Measurements from ENCODE around the gene DRAP1.
A peak's percentile ranks its signal among the peaks of the same experiment; 100 is the strongest.

DRAP1 gene

DNA sequence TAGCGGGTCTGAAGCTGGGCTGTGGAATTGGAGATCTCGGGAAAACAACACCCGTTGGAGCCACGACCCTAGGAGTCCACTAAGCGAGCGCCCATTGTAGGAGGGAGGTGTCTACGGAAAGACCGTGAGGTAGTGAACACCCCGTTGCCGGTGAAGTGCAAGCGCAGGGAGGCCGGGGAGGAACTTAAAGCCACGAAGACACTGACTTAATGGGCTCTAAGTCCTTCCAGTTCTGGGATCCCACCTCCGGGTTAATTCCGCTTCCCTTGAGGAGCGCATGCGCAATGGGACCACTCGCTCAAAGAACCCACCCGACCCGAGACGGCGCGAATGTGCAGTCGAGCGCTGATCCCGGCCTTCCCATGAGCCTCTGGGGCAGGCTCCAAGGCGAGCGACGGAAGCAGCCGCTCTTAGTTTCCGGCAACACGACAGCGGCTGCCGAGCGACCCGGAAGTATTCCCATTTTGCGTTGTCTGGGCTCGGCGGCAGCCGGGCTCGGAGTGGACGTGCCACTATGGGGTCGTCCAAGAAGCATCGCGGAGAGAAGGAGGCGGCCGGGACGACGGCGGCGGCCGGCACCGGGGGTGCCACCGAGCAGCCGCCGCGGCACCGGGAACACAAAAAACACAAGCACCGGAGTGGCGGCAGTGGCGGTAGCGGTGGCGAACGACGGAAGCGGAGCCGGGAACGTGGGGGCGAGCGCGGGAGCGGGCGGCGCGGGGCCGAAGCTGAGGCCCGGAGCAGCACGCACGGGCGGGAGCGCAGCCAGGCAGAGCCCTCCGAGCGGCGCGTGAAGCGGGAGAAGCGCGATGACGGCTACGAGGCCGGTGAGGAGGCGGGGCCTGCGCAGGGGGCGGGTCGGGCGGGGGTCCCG is 42.3 kb downstream of the DRAP1 start, which contains the start of gene SART1:
SART1 (plus strand) TSS at position 468 of the 874 bp plus-strand sequence; CDS start at position 515, 47 bp downstream.
- peak; percentile 97 for DNase-seq (ENCODE audit: low read depth)

DNA sequence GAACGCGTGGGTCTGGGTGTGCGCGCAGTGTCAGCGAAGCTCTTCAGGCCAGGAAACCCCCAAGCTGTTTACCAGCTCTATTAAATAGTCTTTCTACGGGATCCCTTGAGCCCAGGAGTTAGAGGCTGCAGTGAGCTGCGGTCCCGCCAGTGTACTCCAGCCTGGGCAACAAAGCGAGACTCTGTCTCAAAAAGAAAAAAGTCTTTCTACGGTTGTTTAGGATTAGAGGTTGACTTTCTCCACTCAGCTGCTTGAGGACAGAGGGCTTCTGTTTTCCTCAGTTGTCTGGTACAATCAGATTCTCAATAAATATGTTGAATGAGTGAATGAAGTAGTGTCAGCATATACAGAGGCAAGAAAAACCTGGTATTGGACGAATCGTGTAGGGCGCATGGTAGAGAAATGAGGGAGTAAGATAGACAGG is 42.9 kb downstream of the DRAP1 start:
- no peak for DNase-seq (ENCODE audit: low read depth)

DNA sequence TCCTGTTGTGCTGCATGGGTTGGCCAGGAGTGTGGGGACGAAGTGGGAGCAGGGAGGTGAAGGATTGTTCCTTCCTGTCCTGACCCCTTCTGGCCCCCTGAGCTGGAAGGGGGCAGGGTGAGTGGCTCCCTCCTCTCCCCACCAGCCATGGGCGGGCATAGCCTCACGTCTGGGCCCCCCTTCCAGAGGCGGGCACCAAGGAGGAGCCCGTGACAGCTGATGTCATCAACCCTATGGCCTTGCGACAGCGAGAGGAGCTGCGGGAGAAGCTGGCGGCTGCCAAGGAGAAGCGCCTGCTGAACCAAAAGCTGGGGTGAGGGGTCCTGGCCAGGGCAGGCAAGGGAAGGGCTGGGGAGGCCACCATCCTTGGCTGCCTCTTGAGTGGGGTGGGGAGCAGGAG is 45.7 kb downstream of the DRAP1 start:
- no peak for DNase-seq (ENCODE audit: low read depth)

DNA sequence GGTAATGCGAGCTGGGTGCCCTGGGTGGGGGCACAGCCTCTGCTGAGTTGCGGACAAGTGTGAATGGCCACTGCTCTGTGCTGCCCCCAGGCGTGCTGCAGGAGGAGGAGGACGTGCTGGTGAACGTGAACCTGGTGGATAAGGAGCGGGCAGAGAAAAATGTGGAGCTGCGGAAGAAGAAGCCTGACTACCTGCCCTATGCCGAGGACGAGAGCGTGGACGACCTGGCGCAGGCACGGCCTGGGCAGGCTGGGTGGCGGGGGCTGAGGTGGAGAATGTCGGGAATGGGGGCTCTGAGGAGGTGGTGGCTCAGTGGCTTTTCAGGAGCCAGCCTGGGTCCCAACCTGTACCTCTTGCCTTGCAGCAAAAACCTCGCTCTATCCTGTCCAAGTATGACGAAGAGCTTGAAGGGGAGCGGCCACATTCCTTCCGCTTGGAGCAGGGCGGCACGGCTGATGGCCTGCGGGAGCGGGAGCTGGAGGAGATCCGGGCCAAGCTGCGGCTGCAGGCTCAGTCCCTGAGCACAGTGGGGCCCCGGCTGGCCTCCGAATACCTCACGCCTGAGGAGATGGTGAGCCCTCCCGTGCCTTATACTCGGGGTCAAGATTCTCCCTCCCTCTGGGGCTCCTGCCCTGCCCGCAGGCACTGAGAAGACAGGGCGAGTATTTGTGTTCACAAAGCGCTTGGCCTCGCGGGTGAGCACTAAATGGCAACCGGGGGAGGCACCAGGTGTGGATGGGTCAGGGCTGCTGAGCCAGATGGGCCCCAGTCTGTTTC is 46.9 kb downstream of the DRAP1 start:
- no peak for DNase-seq (ENCODE audit: low read depth)

DNA sequence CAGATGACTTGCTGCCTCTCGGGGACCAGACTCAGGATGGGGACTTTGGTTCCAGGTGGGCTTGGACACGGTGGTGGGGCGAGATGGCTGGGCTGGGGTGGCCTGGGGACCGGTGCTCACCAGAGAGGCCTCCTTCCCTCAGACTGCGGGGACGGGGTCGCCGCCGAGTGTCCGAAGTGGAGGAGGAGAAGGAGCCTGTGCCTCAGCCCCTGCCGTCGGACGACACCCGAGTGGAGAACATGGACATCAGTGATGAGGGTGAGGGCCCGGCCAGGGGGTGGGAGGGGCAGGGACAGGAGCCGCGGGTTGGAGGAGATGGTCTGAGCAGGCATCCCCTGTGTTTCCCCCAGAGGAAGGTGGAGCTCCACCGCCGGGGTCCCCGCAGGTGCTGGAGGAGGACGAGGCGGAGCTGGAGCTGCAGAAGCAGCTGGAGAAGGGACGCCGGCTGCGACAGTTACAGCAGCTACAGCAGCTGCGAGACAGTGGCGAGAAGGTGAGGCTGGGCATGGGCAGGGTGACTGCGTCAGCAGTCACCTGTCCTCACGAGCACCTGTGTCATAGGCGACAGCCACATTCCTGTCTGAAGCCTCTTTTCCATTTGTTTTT is 48.2 kb downstream of the DRAP1 start:
- no peak for DNase-seq (ENCODE audit: low read depth)

DNA sequence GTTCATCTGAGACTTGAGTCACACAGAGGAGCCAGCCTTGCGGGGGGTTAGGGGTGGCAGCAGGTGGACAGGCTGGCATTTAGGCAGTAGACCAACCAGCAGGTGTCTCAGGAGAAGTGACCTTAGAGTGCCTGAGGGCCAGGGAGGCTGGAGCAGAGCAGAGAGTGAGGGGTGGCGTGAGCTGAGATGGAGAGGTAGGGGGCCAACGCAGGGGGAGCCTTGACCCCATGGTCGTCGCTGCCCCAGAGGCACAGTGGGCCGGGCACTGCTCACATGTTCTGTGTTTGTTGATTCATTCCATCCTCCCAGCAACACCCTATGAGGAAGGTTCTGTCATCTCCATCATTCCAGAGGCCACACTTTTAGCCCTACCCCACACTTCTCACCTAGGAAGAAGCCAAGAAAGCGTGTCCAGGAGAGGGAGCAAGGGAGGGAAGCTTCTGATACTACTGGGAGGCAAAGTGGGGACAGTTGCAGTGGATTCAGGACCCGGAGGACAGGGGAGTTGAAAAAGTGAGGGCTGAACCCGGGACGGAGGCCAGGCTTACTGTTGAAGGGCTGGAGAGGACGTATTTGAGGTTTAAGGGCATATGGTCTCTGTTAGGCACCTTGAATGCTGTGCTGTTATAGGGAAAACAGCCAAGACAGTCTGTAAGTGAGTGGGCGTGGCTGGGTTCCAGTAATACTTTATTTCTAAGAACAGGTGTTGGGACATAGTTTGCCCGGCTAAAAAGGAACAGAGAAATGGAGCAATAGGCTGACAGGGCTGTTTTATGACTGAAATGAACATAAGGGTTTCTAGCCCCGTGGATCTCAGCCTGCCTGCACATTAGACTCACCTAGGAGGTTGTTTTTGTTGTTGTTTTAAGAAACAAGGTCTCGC is 49.6 kb downstream of the DRAP1 start:
- DNase-seq (ENCODE audit: low read depth), result no peak

Measured in iris pigment epithelial cell (primary cell).